VCaP (cell line): ENCODE data around the gene PARP15.

ENCODE experiments used
- H3K27ac ChIP-seq: fragments of 450-650 bp; 2 replicates; pipeline ENCODE4 v1.5.1; 2017
- TF ChIP-seq, protein P1 (sequence below): fragments of 450-650 bp; conservative IDR thresholded peaks from 2 replicates; pipeline ENCODE4 v1.5.1; 2017; ENCODE audit warnings: mild to moderate bottlenecking, moderate library complexity

The PARP15 gene

DNA sequence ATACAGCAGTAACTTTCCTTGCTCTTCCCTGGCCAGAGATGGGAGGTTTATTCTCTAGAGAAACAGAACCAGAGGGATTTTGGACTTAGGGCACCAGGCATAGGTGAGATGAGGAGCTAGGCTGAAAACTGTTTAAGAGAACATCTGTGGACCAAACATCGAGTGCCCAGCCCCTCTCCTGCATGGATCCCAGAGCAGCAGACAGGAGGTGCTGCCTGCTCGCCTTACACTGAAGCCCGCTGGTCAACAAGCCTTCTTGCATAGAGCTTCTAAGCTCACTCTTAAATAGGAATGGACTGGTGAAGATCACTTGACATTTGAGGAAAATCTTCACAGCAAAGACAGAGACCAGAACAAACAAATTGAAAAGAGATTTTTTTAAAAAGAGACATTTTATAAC is 41.2 kb downstream of the PARP15 start:
- TF ChIP-seq, protein P1, sequence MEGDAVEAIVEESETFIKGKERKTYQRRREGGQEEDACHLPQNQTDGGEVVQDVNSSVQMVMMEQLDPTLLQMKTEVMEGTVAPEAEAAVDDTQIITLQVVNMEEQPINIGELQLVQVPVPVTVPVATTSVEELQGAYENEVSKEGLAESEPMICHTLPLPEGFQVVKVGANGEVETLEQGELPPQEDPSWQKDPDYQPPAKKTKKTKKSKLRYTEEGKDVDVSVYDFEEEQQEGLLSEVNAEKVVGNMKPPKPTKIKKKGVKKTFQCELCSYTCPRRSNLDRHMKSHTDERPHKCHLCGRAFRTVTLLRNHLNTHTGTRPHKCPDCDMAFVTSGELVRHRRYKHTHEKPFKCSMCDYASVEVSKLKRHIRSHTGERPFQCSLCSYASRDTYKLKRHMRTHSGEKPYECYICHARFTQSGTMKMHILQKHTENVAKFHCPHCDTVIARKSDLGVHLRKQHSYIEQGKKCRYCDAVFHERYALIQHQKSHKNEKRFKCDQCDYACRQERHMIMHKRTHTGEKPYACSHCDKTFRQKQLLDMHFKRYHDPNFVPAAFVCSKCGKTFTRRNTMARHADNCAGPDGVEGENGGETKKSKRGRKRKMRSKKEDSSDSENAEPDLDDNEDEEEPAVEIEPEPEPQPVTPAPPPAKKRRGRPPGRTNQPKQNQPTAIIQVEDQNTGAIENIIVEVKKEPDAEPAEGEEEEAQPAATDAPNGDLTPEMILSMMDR: no peak
- H3K27ac ChIP-seq: no peak overlapping the region

DNA sequence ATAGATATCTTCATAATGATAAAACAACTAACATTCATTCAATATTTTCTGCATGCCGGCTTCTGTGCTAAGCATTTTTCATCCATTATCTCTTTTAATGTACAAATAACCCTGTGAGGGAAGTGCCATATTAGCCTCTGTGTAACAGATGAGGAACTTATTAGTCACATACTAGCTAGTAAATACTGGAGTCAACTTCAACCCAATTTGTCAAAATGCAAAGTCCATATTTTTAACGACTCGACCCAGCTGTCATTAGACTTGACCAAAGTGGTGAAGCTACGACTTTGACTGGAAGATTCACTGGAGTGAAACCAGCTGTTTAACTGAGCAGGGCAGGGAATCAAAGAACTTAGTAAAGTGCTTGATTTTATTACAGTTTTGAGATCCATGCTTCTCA is 41.6 kb downstream of the PARP15 start:
- H3K27ac ChIP-seq: no peak overlapping the region
- TF ChIP-seq, protein P1: no peak

DNA sequence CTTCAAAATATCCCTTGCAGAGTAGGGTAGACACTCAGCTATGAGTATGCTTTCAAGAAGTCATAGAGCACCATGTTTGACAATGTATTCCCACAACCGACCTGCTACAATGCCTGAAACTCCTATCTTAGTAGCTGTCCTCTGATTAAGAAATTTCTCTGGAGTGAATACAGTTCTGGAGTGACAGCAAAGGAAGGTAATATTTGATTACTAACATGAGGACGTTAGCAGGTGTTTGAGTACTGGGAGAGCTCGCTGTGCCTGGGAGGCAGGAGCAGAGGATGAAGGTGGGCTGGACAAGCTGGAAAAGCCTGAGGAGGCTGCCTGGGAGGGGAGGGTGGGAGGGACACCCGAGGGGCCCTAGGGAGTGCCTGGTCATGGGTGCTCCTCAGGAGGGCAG is 42.9 kb downstream of the PARP15 start:
- TF ChIP-seq, protein P1: no peak

DNA sequence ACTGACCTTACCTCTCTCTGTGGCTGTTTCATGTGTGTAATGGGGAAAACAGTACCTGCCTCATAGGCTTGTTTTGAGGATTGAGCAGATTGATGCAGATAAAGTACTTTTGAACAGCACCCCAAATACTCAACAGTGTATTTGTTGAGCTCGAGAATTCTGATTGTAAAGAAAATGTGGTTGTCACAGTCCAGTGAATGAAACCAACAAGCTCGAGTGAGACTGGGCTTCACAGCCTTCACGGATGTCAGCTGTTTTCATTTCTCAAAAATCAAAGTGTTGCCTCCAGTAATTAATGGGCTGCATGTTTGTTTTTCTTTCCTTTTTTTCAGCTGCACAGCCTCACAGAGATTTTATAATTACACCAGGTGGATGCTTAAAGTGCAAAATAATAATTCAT is 43.7 kb downstream of the PARP15 start:
- TF ChIP-seq, protein P1: no peak
- H3K27ac ChIP-seq: no peak overlapping the region

More for the DNA sequence above, 42.9 kb downstream of the PARP15 start:
- no peak overlapping the region for H3K27ac ChIP-seq

DNA sequence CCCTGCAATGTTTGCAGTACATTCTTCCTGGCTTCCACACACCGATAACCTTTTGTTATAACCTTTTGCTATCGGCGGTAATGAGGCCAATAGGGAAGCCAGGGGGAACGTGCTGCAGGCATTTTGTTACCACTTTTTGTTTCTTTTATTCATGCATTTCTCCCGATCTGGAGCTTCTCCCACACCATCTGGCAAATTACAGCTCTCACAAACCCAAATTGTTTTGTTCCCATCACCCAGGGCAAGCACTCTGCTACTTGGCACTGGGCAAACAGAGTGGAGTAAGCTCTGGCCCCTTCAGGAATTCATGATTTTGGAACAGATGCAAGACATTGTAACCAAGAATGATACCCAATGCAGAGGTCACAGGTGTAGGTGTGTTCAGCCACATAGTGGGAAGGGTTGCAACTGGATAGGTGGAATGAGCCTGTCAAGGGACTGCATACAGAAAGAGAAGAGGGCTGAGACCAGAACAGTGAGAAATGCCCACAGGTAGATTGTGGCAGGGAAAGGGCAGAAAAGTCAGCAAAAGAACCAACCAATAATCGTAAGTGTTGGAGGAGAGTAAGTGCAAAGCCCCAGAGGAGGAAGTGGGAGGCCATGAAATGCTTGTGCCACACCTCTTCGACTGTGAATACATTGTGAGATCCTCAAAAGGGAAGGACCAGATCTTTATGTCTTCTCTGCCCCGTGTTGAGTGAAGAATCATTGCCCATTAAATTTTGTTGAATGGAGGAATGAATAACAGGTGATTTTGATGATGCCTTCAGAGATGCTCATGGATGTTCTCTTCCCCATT is 45.8 kb downstream of the PARP15 start:
- no peak overlapping the region for H3K27ac ChIP-seq
- TF ChIP-seq, protein P1: no peak

DNA sequence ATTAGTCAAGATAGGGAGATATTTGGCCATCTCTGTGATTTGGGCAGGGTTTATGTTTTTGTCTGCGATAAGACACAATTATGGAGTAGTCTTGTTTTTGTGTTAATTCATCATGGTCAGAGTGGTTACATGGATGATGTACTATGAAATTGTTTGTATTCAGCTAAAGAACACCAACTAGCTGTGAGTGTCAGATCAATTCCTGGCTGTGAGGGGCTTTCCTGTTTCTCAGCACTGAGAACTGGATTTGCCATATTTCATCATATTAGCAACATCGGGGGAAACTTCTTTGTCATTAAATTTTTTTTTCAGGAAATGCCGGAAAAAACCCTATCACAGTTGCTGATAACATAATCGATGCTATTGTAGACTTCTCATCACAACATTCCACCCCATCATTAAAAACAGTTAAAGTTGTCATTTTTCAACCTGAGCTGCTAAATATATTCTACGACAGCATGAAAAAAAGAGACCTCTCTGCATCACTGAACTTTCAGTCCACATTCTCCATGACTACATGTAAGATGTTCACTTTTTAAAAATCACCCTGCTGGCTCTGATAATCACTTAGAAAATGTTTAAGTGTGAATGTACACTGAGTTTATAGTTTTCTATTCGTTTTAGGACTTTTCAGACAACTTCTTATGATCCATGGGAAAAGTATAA is 49.2 kb downstream of the PARP15 start:
- no peak overlapping the region for H3K27ac ChIP-seq
- TF ChIP-seq, protein P1: no peak

DNA sequence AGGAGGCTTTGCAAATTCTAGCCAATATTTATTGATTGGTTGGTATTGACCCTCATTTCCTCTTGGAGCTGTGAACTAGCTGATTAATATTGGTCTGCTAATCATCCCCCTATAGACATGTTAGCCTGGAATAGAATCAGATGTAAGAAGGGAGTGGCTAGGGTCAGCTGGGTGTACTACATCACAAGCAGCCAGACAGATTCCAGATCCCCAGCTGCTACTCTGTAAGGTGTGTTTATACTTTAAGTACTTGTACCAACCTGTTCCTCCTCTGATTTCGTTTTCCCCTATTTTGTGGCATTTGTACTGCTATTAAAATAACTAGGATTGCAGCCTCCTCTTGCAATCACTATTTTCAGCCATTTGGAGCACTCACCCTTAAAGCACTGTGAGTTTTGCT is 49.9 kb downstream of the PARP15 start:
- TF ChIP-seq, protein P1: no peak
- no peak overlapping the region for H3K27ac ChIP-seq
